NCI-H774 (cell line): ENCODE results near the gene CACNA2D3.

Experiments used
- DNase-seq: peaks from one replicate; lab custom pipeline; 2025; lab: John Stamatoyannopoulos, UW

Gene CACNA2D3

GRCh38 chr3:54171509-54171908, 49.2 kb downstream of the CACNA2D3 start:
- DNase-seq, result no peak

- DNase-seq, result no peak
These were observed 49.6 kb downstream of the CACNA2D3 start for GRCh38 chr3:54171951-54172350.

GRCh38 chr3:54173371-54173770, 51.0 kb downstream of the CACNA2D3 start:
- DNase-seq, result no peak

GRCh38 chr3:54176106-54176505, 53.8 kb downstream of the CACNA2D3 start:
- no peak for DNase-seq

GRCh38 chr3:54177816-54178215, 55.5 kb downstream of the CACNA2D3 start:
- no peak for DNase-seq

GRCh38 chr3:54178376-54178775, 56.0 kb downstream of the CACNA2D3 start:
- DNase-seq, result no peak

- no peak for DNase-seq
These were observed 58.6 kb downstream of the CACNA2D3 start for GRCh38 chr3:54180921-54181320.

GRCh38 chr3:54182242-54182641, 59.9 kb downstream of the CACNA2D3 start:
- no peak for DNase-seq

GRCh38 chr3:54185740-54186139, 63.4 kb downstream of the CACNA2D3 start:
- DNase-seq, result no peak

GRCh38 chr3:54188176-54188791, 65.9 kb downstream of the CACNA2D3 start:
- no peak for DNase-seq

GRCh38 chr3:54191220-54191619, 68.9 kb downstream of the CACNA2D3 start:
- no peak for DNase-seq

- no peak for DNase-seq
These were observed 69.7 kb downstream of the CACNA2D3 start for GRCh38 chr3:54192026-54192425.

GRCh38 chr3:54193093-54193492, 70.7 kb downstream of the CACNA2D3 start:
- no peak for DNase-seq

- no peak for DNase-seq
These were observed 74.1 kb downstream of the CACNA2D3 start for GRCh38 chr3:54196360-54196991.

GRCh38 chr3:54197509-54197908, 75.2 kb downstream of the CACNA2D3 start:
- no peak for DNase-seq

- DNase-seq, result no peak
These were observed 76.2 kb downstream of the CACNA2D3 start for GRCh38 chr3:54198556-54198955.

- no peak for DNase-seq
These were observed 79.7 kb downstream of the CACNA2D3 start for GRCh38 chr3:54202054-54202453.

- DNase-seq, result no peak
These were observed 80.4 kb downstream of the CACNA2D3 start for GRCh38 chr3:54202651-54203248.

GRCh38 chr3:54206874-54207273, 84.5 kb downstream of the CACNA2D3 start:
- DNase-seq, result no peak

- no peak for DNase-seq
These were observed 88.7 kb downstream of the CACNA2D3 start for GRCh38 chr3:54211097-54211496.

- DNase-seq, result no peak
These were observed 90.4 kb downstream of the CACNA2D3 start for GRCh38 chr3:54212723-54213122.

GRCh38 chr3:54213907-54214306, 91.6 kb downstream of the CACNA2D3 start:
- no peak for DNase-seq

GRCh38 chr3:54214845-54215244, 92.5 kb downstream of the CACNA2D3 start:
- no peak for DNase-seq

- no peak for DNase-seq
These were observed 93.2 kb downstream of the CACNA2D3 start for GRCh38 chr3:54215521-54215920.
